ENCODE data around the gene RABEP1. TPM values are rescaled to one million over a fixed set of nuclear protein-coding genes. Genes with fewer than 3 reads are reported as not detected.
"Not testable (repeated sequence)": the region's sequence is repeated elsewhere in the genome, so short reads cannot be mapped to it uniquely, and the experiment has no call there.

The RABEP1 gene
- 44.2 TPM for total RNA-seq
- long read RNA-seq, full-length matches to known transcripts = 25 of 54 reads
- long read RNA-seq, partial matches to known transcripts = 14 of 54 reads
- long read RNA-seq, other reads (novel, unspliced or antisense) = 15 of 54 reads

GRCh38 chr17:5281814-5282641, at the start of gene RABEP1:
Gene RABEP1, plus strand, starts transcription at chr17:5282284. Its CDS starts 203 bp downstream, at chr17:5282487.
- intact Hi-C loops (cut with DNase I) = no loop called here
- H3K27ac ChIP-seq = peak within 1 kb of the TSS; percentile 85
- H3K9me3 ChIP-seq = no peaks in the 10 kb centered on the region
- ATAC-seq (peak; percentile 97), DNase-seq (peak; percentile 92)
- peak; percentile 26 for TF ChIP-seq CTCF (IDR thresholded peaks at IDR 0.05)
- no peaks in the 10 kb centered on the region for H3K36me3 ChIP-seq
- no peaks in the 10 kb centered on the region for H3K27me3 ChIP-seq (ENCODE audit: low read depth)
- peak within 1 kb of the TSS; percentile 64 for H3K4me3 ChIP-seq
- H3K4me1 ChIP-seq = peaks cover 21% of the 10 kb centered on the region

- H3K4me3 ChIP-seq = peak overlapping the region; percentile 49
- intact Hi-C loops (cut with DNase I) = not testable (repeated sequence)
These were observed 48.6 kb upstream of the RABEP1 start for GRCh38 chr17:5233492-5233891.

GRCh38 chr17:5234645-5235576, 47.2 kb upstream of the RABEP1 start, which contains the start of gene SCIMP:
Gene SCIMP, minus strand, starts transcription at chr17:5234860. Its CDS starts 105 bp downstream, at chr17:5234755.
- H3K4me1 ChIP-seq = peaks cover 15% of the 10 kb centered on the region
- DNase-seq (peak; percentile 65), ATAC-seq (peak; percentile 65 to 81)
- H3K4me3 ChIP-seq = peak within 1 kb of the TSS; percentile 49
- no peak for TF ChIP-seq CTCF (IDR thresholded peaks at IDR 0.05)
- H3K27me3 ChIP-seq (ENCODE audit: low read depth) = no peaks in the 10 kb centered on the region
- peak within 1 kb of the TSS; percentile 46 for H3K27ac ChIP-seq
- intact Hi-C loops (cut with DNase I) = no loop called here
- no peaks in the 10 kb centered on the region for H3K36me3 ChIP-seq
- H3K9me3 ChIP-seq = no peaks in the 10 kb centered on the region

More at GRCh38 chr17:5233492-5233891, 48.6 kb upstream of the RABEP1 start:
- not testable (repeated sequence) for H3K27me3 ChIP-seq (ENCODE audit: low read depth); H3K27ac ChIP-seq; H3K9me3 ChIP-seq; ATAC-seq; H3K36me3 ChIP-seq; DNase-seq
- peaks cover 25% of the 10 kb centered on the region for H3K4me1 ChIP-seq

- Histone ChIP-seq H3K36me3 (no peaks in the 10 kb centered on the region), H3K4me3 (no peak overlapping the region), H3K4me1 (no peaks in the 10 kb centered on the region), H3K9me3 (no peaks in the 10 kb centered on the region), H3K27me3 (ENCODE audit: low read depth) (no peaks in the 10 kb centered on the region), H3K27ac (no peak overlapping the region)
- DNase-seq = no peak
- no peak for ATAC-seq
- TF ChIP-seq CTCF (IDR thresholded peaks at IDR 0.05) = no peak
- intact Hi-C loops (cut with DNase I) = no loop called here
These were observed 45.0 kb upstream of the RABEP1 start for GRCh38 chr17:5236938-5237540.

- Histone ChIP-seq H3K27ac (no peak overlapping the region), H3K9me3 (no peaks in the 10 kb centered on the region), H3K36me3 (no peaks in the 10 kb centered on the region), H3K27me3 (ENCODE audit: low read depth) (no peaks in the 10 kb centered on the region), H3K4me1 (no peaks in the 10 kb centered on the region), H3K4me3 (no peak overlapping the region)
- TF ChIP-seq CTCF (IDR thresholded peaks at IDR 0.05) = peak; percentile 72
- intact Hi-C loops (cut with DNase I) = no loop called here
- peak; percentile 86 to 88 for ATAC-seq
- peak; percentile 72 for DNase-seq
These were observed 44.5 kb upstream of the RABEP1 start for GRCh38 chr17:5237541-5238016.
